CD4-positive, alpha-beta T cell (primary cell): ENCODE data around the gene KCNK13. TPM values are rescaled to one million over a fixed set of nuclear protein-coding genes. Genes with fewer than 3 reads are reported as not detected.

ENCODE experiments used
- ATAC-seq: fragments of 200-7000 bp; cut with Tn5 transposase; one replicate; pipeline ENCODE4 v1.10.0; 2022; ENCODE audit warnings: mild to moderate bottlenecking; ENCODE audit not compliant: poor library complexity
- CTCF ChIA-PET: fragments of 350-600 bp; sonication (Branson Sonifier 250); formaldehyde crosslinking; loops from one replicate; lab custom pipeline; 2021; ENCODE audit warnings: antibody characterized with exemption, inconsistent platforms; lab: Charles Lee
- POLR2A ChIA-PET: fragments of 350-600 bp; sonication (Branson Sonifier 250); formaldehyde crosslinking; loops from one replicate; lab custom pipeline; 2021; ENCODE audit warnings: antibody characterized with exemption, inconsistent platforms; lab: Charles Lee
- DNase-seq, 14 experiments: peaks; one replicate each; pipeline ENCODE4 v3.0.0-alpha.2; 2013 to 2020; ENCODE audit warnings: mixed read lengths in 2 of 14
- H3K27ac ChIP-seq, 2 donors: one replicate each; pipeline versions ENCODE4 v1.5.1 to v1.7.0; 2013; ENCODE audit warnings: low read length in 2 of 2, low read depth in 1 of 2, mild to moderate bottlenecking in 1 of 2
- H3K27me3 ChIP-seq, 2 experiments: 1 replicate in 1 of 2; 2 replicates in 1 of 2; pipeline versions ENCODE4 v1.6.1 to v1.7.0; 2013; ENCODE audit warnings: low read length in 2 of 2, control low read depth in 1 of 2, mild to moderate bottlenecking in 1 of 2, moderate library complexity in 1 of 2; ENCODE audit not compliant: insufficient read depth in 2 of 2, control insufficient read depth in 1 of 2
- H3K36me3 ChIP-seq: one replicate; pipeline ENCODE4 v1.6.1; 2013; ENCODE audit warnings: low read length, control low read depth; ENCODE audit not compliant: insufficient read depth
- H3K4me1 ChIP-seq: one replicate; pipeline ENCODE4 v1.6.1; 2013; ENCODE audit warnings: low read length, control low read depth; ENCODE audit not compliant: insufficient read depth
- H3K4me3 ChIP-seq: one replicate; pipeline ENCODE4 v1.5.1; 2013; ENCODE audit warnings: mild to moderate bottlenecking, low read length, moderate library complexity
- H3K9me3 ChIP-seq, 2 experiments: 1 replicate in 1 of 2; 2 replicates in 1 of 2; pipeline versions ENCODE4 v1.6.1 to v1.7.0; 2013; ENCODE audit warnings: low read length in 2 of 2, mild to moderate bottlenecking in 2 of 2, control low read depth in 1 of 2, moderate library complexity in 1 of 2; ENCODE audit not compliant: control insufficient read depth in 1 of 2, insufficient read depth in 1 of 2
- H3K27ac Mint-ChIP-seq: one replicate; pipeline ENCODE4 v1.8.0; 2020; ENCODE audit warnings: mixed read lengths
- H3K27me3 Mint-ChIP-seq: one replicate; pipeline ENCODE4 v1.8.0; 2021; ENCODE audit warnings: mixed read lengths
- H3K36me3 Mint-ChIP-seq: one replicate; pipeline ENCODE4 v1.8.0; 2021; ENCODE audit warnings: low read depth, mixed read lengths
- H3K4me1 Mint-ChIP-seq: one replicate; pipeline ENCODE4 v1.8.0; 2021; ENCODE audit warnings: low read depth, mixed read lengths
- H3K4me3 Mint-ChIP-seq: one replicate; pipeline ENCODE4 v1.8.0; 2020; ENCODE audit warnings: mild to moderate bottlenecking, mixed read lengths
- H3K9me3 Mint-ChIP-seq: one replicate; pipeline ENCODE4 v1.8.0; 2020; ENCODE audit warnings: mixed read lengths
- CTCF ChIP-seq: fragments of 200-600 bp; IDR thresholded peaks from one replicate; pipeline ENCODE4 v1.8.0; 2022; ENCODE audit warnings: antibody characterized with exemption, mild to moderate bottlenecking
- intact Hi-C, 2 experiments: fragments of 100-400 bp; cut with DNase I in 1 of 2; cut with micrococcal nuclease in 1 of 2; formaldehyde crosslinking; loops; one replicate each; pipeline versions ENCODE4 v1.15.1 to v1.9.0; 2023 to 2025; cut with DNase I, micrococcal nuclease
- total RNA-seq, 174 experiments: library from RNA in 2 of 174; stranded (reverse) in 2 of 174; gene quantifications; one replicate each; pipeline ENCODE4 v1.2.3 and lab custom pipeline; 2021 to 2026

KCNK13 gene
- total RNA-seq, 2 experiments from 2014 or later = not detected

DNA sequence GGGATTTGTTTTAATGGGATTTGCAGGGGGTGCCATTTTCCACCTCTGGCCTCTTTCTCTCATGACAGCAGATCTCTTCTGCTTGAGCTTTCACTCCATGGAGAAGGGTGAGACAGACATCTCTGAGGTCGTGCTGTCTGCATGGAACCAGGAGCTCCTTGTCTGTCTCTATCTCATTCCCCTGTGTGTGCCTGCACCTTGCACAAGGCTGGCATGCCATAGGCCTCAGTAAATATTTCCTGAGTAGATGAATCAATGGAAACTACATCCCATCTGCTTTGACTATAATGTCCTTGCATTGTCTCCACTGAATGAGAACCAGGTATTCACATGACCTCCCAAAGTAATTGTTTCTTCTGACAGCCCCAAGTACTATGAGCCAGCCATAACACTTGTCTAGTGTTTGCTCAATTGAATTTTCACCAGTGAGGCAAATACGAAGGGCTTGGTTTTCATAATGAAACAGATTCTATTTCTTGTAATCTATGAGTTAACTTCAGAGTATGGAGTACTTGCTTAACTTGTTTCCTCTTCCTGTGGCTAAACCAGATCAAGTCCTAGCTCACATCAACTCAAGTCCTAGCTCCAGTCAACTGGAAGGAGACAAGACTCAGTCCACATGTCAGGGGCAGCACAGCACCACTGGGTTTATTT lies 32.3 kb downstream of the KCNK13 start:
- no peaks in the 10 kb centered on the region for H3K4me1 Mint-ChIP-seq
- H3K9me3 Mint-ChIP-seq = no peaks in the 10 kb centered on the region
- Histone ChIP-seq H3K4me1 (no peaks in the 10 kb centered on the region), H3K27me3 (no peaks in the 10 kb centered on the region), H3K27ac (no peak overlapping the region), H3K36me3 (no peaks in the 10 kb centered on the region), H3K4me3 (no peak overlapping the region), H3K9me3 (no peaks in the 10 kb centered on the region)
- H3K4me3 Mint-ChIP-seq = no peak overlapping the region
- TF ChIP-seq CTCF = no peak
- no peak for ATAC-seq
- H3K27me3 Mint-ChIP-seq = peaks cover 37% of the 10 kb centered on the region
- intact Hi-C loops = no loop called here
- CTCF ChIA-PET = no interaction called here
- no peak for DNase-seq
- POLR2A ChIA-PET = no interaction called here
- no peak overlapping the region for H3K27ac Mint-ChIP-seq
- H3K36me3 Mint-ChIP-seq = no peaks in the 10 kb centered on the region

DNA sequence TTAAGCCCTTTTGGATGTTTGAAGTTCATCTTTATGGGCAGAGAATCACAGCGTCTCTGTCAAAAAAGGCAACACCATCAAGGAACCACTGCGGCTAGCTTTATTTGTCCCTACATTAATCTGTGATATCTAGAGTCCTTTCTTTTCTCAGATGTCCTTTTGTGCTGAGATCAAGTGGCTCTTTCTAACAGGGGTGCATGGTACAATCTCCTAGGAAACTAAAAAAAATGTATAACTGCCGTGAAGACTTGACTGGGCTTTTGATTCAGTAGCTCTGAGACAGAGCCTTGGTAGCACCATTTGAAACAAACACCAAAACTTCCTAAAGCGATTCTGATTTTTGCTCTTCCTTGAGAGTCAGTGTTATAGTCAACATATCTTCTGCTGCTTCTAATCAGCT lies 33.3 kb downstream of the KCNK13 start:
- DNase-seq (no peak), ATAC-seq (no peak)
- intact Hi-C loops = no loop called here
- H3K36me3 Mint-ChIP-seq = no peaks in the 10 kb centered on the region
- H3K4me3 Mint-ChIP-seq = no peak overlapping the region
- H3K27ac Mint-ChIP-seq = no peak overlapping the region
- Histone ChIP-seq H3K36me3 (no peaks in the 10 kb centered on the region), H3K4me3 (no peak overlapping the region), H3K4me1 (no peaks in the 10 kb centered on the region), H3K9me3 (no peaks in the 10 kb centered on the region), H3K27me3 (no peaks in the 10 kb centered on the region), H3K27ac (no peak overlapping the region)
- H3K9me3 Mint-ChIP-seq = no peaks in the 10 kb centered on the region
- ChIA-PET CTCF (no interaction called here), POLR2A (no interaction called here)
- peaks cover 32% of the 10 kb centered on the region for H3K27me3 Mint-ChIP-seq
- TF ChIP-seq CTCF = no peak
- no peaks in the 10 kb centered on the region for H3K4me1 Mint-ChIP-seq

DNA sequence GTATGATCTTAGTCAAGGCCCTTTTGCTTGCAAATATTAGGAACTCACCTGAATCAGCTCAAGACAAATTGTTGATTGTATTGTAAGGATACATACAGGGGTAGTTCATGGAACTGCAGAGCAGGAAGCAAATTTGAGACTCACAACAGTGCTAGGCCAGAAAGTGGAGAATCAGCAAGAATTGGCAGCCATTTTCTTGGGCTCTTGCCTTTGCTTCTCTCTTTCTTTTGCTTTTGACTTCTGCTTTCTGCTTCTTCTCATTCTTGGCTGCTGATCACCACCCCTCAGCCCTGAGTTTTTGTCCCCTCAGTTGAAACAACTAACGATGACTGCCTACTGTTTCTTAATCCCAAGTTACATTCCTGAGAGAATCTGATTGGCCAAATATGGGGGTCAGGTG lies 34.8 kb downstream of the KCNK13 start:
- H3K27ac ChIP-seq = no peak overlapping the region
- DNase-seq (no peak), ATAC-seq (no peak)
- Mint-ChIP-seq H3K4me1 (no peaks in the 10 kb centered on the region), H3K36me3 (no peaks in the 10 kb centered on the region), H3K27me3 (peaks cover 21% of the 10 kb centered on the region), H3K27ac (no peak overlapping the region), H3K9me3 (no peaks in the 10 kb centered on the region), H3K4me3 (no peak overlapping the region)
- no peak overlapping the region for H3K4me3 ChIP-seq
- H3K36me3 ChIP-seq = no peaks in the 10 kb centered on the region
- H3K9me3 ChIP-seq = no peaks in the 10 kb centered on the region
- no peak for TF ChIP-seq CTCF
- H3K27me3 ChIP-seq = no peaks in the 10 kb centered on the region
- no peaks in the 10 kb centered on the region for H3K4me1 ChIP-seq
- intact Hi-C loops = no loop called here
- POLR2A ChIA-PET = no interaction called here
- CTCF ChIA-PET = no interaction called here
